Activated CD8-positive, alpha-beta memory T cell treated with anti-CD3 and anti-CD28 coated beads for 36 hours (primary cell): ENCODE results near the gene KIRREL3. TPM values are rescaled to one million over a fixed set of nuclear protein-coding genes. Genes with fewer than 3 reads are reported as not detected.

Experiments
- CTCF ChIA-PET: fragments of 350-600 bp; sonication (Branson Sonifier 250); formaldehyde crosslinking; loops from one replicate; lab custom pipeline; 2021; ENCODE audit warnings: antibody characterized with exemption; lab: Charles Lee
- POLR2A ChIA-PET: fragments of 350-600 bp; sonication (Branson Sonifier 250); formaldehyde crosslinking; loops from one replicate; lab custom pipeline; 2021; ENCODE audit warnings: antibody characterized with exemption; lab: Charles Lee
- total RNA-seq, 2 experiments: library from RNA; stranded (reverse); gene quantifications; one replicate each; pipeline ENCODE4 v1.2.3, GENCODE V29; 2021

The KIRREL3 gene
- total RNA-seq, 2 experiments from 2014 or later: not detected

DNA sequence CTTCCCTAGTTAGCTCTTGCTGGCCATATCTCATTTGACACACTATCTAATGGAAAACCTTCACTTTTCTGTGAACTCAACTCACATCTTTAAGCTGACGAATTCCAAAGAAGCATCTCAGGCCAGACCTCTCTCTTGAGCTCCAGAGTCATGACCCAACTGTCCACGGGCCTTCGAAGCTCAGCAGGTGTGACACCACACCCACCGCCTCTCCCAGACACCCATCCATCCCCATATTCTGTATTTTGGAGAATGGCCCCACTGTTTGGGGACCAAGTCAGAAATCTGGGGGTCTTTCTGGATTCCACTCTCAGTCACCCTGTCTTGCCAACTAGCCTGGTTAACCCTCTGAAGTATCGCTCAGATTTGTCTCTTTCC lies 519.3 kb downstream of the KIRREL3 start:
- CTCF ChIA-PET: interaction anchor here (0.6 to 3.2 kb wide), 19 partner anchors 8 to 268 kb away, joined by 3 to 44 read pairs (median 4); partner anchors contain the start of genes FOXRED1 and SRPRA
- POLR2A ChIA-PET: interaction anchor here (1.0 to 1.1 kb wide), 2 partner anchors 15 to 39 kb away, joined by 3 to 4 read pairs; no protein-coding TSS in a partner anchor

- POLR2A ChIA-PET: interaction anchor here (0.7 to 1.1 kb wide), 3 partner anchors 15 to 39 kb away, joined by 3 to 4 read pairs (median 3); no protein-coding TSS in a partner anchor
- CTCF ChIA-PET: interaction anchor here (0.6 to 3.2 kb wide), 19 partner anchors 9 to 267 kb away, joined by 3 to 44 read pairs (median 4); partner anchors contain the start of genes FOXRED1 and SRPRA
These were observed 519.9 kb downstream of the KIRREL3 start for GRCh38 chr11:126480410-126481302.

- ChIA-PET POLR2A (interaction anchor here (0.7 to 1.1 kb wide), 2 partner anchors 14 to 39 kb away, joined by 3 read pairs; no protein-coding TSS in a partner anchor), CTCF (interaction anchor here (0.6 to 3.2 kb wide), 15 partner anchors 8 to 266 kb away, joined by 3 to 44 read pairs (median 5); partner anchors contain the start of genes FOXRED1 and SRPRA)
These were observed 520.6 kb downstream of the KIRREL3 start for GRCh38 chr11:126480015-126480409.

- ChIA-PET POLR2A (no interaction called here), CTCF (interaction anchor here (0.6 to 3.2 kb wide), 4 partner anchors 10 to 170 kb away, joined by 3 to 44 read pairs (median 14); no protein-coding TSS in a partner anchor)
These were observed 521.2 kb downstream of the KIRREL3 start for GRCh38 chr11:126479178-126479930.

- ChIA-PET POLR2A (no interaction called here), CTCF (interaction anchor here (1.7 to 3.2 kb wide), 2 partner anchors 37 kb away, joined by 5 to 44 read pairs; no protein-coding TSS in a partner anchor)
These were observed 522.1 kb downstream of the KIRREL3 start for GRCh38 chr11:126478466-126478865.

DNA sequence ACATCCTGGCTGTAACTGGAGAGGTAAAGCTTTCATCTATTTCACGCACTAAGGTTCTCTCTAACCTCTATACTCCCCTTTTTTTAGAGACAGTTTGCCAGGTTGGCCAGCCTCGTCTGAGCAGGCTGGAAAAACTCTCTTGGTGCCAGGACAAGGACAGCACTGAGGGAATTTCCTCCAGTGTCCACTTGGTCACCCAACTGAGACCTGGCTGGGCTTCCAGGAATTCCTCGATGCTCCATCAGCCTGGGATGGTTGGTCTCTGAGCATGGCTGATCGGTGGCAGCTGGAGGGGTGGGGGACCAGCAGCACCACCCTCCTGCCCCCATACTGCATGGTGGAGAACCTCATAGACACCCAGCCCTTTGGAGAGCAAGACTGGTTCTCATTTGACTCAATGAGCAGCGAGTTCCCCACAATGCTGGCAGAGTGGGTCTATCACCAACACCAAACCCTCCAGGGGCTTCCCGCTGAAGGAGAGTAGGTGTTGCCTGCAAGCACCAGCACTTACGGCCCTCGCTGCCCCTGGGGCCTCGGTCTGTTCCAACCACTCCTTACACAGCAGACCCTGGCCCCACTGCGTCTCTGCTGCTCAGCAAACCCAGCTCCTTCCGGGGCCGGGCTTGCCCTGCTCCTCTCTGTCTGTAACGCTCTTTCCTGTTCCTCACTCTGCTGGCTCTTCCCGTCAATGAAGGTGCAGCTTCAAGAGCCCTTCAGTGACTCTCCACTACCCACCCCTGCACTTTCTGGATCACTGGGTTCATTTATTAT lies 522.9 kb downstream of the KIRREL3 start:
- ChIA-PET POLR2A (no interaction called here), CTCF (interaction anchor here (1.7 kb wide), 1 partner anchor 36 kb away, joined by 5 read pairs; no protein-coding TSS in a partner anchor)

GRCh38 chr11:126476977-126477376 lies 523.6 kb downstream of the KIRREL3 start:
- POLR2A ChIA-PET: no interaction called here
- CTCF ChIA-PET: interaction anchor here (0.6 to 1.7 kb wide), 2 partner anchors 35 to 263 kb away, joined by 3 to 5 read pairs; no protein-coding TSS in a partner anchor

DNA sequence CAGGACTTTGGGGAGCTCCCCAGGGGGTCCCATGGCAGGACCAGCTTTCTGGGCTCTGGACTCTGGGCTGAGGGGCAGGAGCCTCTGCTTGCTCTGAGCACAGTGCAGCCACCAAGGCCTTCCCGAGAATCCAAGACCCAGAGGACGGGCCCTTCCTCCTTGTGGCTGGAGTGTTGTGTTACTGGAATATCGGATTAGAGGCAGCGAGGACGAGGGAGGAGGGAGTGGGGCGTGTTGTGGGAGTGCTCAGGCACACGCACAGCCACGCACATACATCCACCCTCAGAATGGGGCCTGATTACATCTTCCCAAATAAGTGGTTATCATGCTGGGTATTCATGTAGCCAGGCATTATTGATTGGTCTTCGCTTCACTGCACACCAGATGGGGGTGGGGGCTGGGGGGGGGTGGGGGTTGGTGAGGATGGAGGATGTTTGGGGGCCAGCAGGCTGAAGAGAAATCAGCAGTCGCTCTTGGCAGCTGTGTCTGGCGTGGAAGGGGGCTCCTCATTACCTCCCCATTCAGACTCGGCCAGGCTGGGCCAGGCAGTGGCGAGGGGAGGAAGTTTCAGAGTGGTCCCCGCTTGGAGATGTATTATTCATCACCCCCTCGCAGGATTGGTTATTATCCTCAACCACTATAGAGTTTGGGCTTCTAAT lies 524.2 kb downstream of the KIRREL3 start:
- ChIA-PET POLR2A (no interaction called here), CTCF (interaction anchor here (0.6 kb wide), 1 partner anchor 262 kb away, joined by 3 read pairs; no protein-coding TSS in a partner anchor)

- POLR2A ChIA-PET: no interaction called here
- CTCF ChIA-PET: no interaction called here
These were observed 525.3 kb downstream of the KIRREL3 start for GRCh38 chr11:126475014-126475991.

- CTCF ChIA-PET: no interaction called here
- POLR2A ChIA-PET: no interaction called here
These were observed 526.4 kb downstream of the KIRREL3 start for GRCh38 chr11:126474220-126474619.

GRCh38 chr11:126473269-126473668 lies 527.3 kb downstream of the KIRREL3 start:
- ChIA-PET POLR2A (no interaction called here), CTCF (no interaction called here)

DNA sequence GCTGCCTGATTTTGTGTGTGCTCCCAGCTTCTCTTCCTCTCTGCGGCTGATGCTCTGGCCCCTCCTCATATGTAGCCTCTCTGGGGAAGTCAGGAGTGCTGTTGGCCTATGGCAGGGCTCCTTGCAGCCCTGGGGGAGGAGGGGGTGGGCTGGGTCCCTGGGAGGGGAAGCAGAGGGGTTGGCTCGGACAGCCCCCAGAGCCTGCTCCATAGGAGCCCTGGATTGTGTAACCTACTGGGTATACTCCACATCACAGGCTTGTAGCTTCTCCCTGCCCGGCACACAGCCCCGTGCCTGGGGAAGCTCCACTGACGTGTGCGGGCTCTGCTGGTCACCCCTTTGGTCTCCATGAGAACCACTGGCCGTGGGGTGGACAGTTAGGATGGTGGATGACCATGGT lies 531.3 kb downstream of the KIRREL3 start:
- ChIA-PET CTCF (interaction anchor here (2.0 kb wide), 1 partner anchor 11 kb away, joined by 6 read pairs; no protein-coding TSS in a partner anchor), POLR2A (no interaction called here)

DNA sequence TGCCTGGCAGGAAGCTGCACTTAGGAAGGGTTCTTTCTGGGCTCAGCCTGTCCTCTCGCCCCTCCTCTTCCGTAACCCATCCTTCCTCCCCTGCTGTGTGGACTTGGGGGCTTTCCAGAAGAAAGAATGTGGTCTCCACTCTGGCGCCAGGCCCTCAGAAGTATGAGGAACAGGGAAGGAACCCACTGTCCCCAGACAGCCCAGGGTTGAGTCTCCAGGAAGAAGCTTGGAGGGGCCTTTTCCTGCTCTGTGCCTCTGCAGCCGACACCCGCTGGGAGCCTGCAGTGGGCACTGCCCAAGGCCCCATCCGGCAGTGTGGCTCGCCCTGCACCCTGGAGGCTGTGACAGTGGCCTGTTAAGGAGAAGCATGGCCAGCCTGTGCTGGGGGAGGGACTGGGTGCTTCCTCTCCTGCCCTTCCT lies 532.5 kb downstream of the KIRREL3 start:
- CTCF ChIA-PET: interaction anchor here (2.0 kb wide), 1 partner anchor 13 kb away, joined by 6 read pairs; no protein-coding TSS in a partner anchor
- POLR2A ChIA-PET: no interaction called here

DNA sequence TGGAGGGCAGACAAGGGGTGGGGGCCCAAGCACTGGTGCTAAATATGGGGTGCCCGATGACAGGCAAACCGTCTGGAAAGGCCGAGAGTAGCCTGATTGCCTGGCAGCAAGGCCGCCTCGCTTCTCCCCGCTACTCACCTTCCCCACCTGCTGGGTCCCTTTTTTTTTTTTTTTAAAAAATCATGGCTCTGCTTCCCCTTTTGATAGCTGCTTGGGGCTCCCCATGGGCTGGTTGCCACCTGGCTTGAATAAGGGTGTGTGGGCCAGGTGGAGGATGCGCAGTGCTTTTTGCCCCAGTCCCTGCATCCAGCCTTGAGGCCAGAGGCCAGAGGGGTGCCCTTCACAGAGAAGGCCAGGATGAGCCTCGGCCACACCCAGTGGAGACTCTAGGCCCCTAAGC lies 533.1 kb downstream of the KIRREL3 start:
- ChIA-PET CTCF (interaction anchor here (2.0 kb wide), 1 partner anchor 13 kb away, joined by 6 read pairs; no protein-coding TSS in a partner anchor), POLR2A (no interaction called here)

DNA sequence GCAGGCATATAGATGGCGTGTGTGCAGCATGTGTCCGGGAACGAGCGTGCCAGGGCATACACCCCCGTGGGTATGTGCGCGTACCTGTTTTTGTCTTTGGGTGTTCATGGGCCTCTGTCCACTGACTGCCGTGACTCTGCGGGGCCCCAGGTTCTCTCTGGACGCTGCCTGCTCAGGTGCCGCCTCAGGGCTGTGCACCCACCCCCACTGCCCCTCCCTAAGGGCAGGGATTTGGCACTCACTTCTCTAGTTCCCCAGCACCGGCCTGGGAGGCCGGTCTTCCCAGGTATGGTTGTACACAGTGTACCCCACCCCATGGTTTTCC lies 533.6 kb downstream of the KIRREL3 start:
- CTCF ChIA-PET: interaction anchor here (2.0 kb wide), 2 partner anchors 14 kb away, joined by 6 to 7 read pairs; no protein-coding TSS in a partner anchor
- POLR2A ChIA-PET: no interaction called here

GRCh38 chr11:126466236-126467045 lies 534.1 kb downstream of the KIRREL3 start:
- CTCF ChIA-PET: interaction anchor here (2.0 kb wide), 1 partner anchor 14 kb away, joined by 7 read pairs; no protein-coding TSS in a partner anchor
- POLR2A ChIA-PET: interaction anchor here (1.4 kb wide), 1 partner anchor 14 kb away, joined by 3 read pairs; no protein-coding TSS in a partner anchor
